OCI-LY7 (cell line): ENCODE data around the gene MLLT3. TPM values are rescaled to one million over a fixed set of nuclear protein-coding genes. Genes with fewer than 3 reads are reported as not detected.
A peak's percentile ranks its signal among the peaks of the same experiment; 100 is the strongest.

ENCODE experiments used
- BruUV-seq: library from RNA; stranded (reverse); fragments of 400-500 nt; replicated peaks from 2 replicates; lab custom pipeline; 2021; lab: Mats Ljungman, UMichigan
- CTCF ChIA-PET: fragments of 300-600 bp; sonication (Branson Sonifier 250); formaldehyde crosslinking; loops from one replicate; lab custom pipeline; 2022; ENCODE audit warnings: antibody characterized with exemption; ENCODE audit not compliant: unreplicated experiment; lab: Charles Lee
- POLR2A ChIA-PET: fragments of 300-600 bp; sonication (Branson Sonifier 250); formaldehyde crosslinking; loops from one replicate; lab custom pipeline; 2022; ENCODE audit warnings: antibody characterized with exemption; lab: Charles Lee
- DNase-seq: peaks from one replicate; pipeline ENCODE4 v3.0.0-alpha.2; 2015; ENCODE audit warnings: low spot score
- H2AFZ ChIP-seq: fragments of 200-600 bp; sonication (generic), shearing (Covaris generic); 2 replicates; pipeline ENCODE4 v1.6.1; 2014; ENCODE audit warnings: mild to moderate bottlenecking, antibody characterized with exemption, low read length, moderate library complexity
- H3K27ac ChIP-seq: fragments of 200-600 bp; sonication (generic); 2 replicates; pipeline ENCODE4 v1.5.1; 2014; ENCODE audit warnings: mixed run types, low read depth, mild to moderate bottlenecking, moderate library complexity, low read length, inconsistent platforms; ENCODE audit not compliant: poor library complexity, severe bottlenecking
- H3K36me3 ChIP-seq: fragments of 200-600 bp; sonication (generic); 2 replicates; pipeline ENCODE4 v1.6.1; 2014; ENCODE audit warnings: mild to moderate bottlenecking, antibody characterized with exemption, low read length, moderate library complexity, mixed read lengths; ENCODE audit not compliant: insufficient read depth
- H3K4me1 ChIP-seq: fragments of 200-600 bp; sonication (generic); 2 replicates; pipeline ENCODE4 v1.5.1; 2014; ENCODE audit warnings: mild to moderate bottlenecking, low read length; ENCODE audit not compliant: insufficient read depth, poor library complexity, severe bottlenecking
- H3K4me2 ChIP-seq: fragments of 200-600 bp; sonication (generic); 2 replicates; pipeline ENCODE4 v1.6.1; 2014; ENCODE audit warnings: mild to moderate bottlenecking, low read length
- H3K4me3 ChIP-seq: fragments of 200-600 bp; sonication (generic); 2 replicates; pipeline ENCODE4 v1.5.1; 2014; ENCODE audit warnings: mild to moderate bottlenecking, low read depth, low read length; ENCODE audit not compliant: poor library complexity, severe bottlenecking
- H3K79me2 ChIP-seq: fragments of 200-600 bp; sonication (generic); 2 replicates; pipeline ENCODE4 v1.6.1; 2016; ENCODE audit warnings: low read depth, mild to moderate bottlenecking, low read length, moderate library complexity, mixed read lengths; ENCODE audit not compliant: insufficient read depth
- H3K9me2 ChIP-seq: fragments of 200-600 bp; sonication (generic); 2 replicates; pipeline ENCODE4 v1.6.1; 2016; ENCODE audit warnings: mild to moderate bottlenecking, low read length, mixed read lengths; ENCODE audit not compliant: insufficient read depth
- H3K9me3 ChIP-seq: fragments of 200-600 bp; sonication (generic); 2 replicates; pipeline ENCODE4 v1.6.1; 2014; ENCODE audit warnings: mild to moderate bottlenecking, mixed run types, low read length, mixed read lengths
- H4K20me1 ChIP-seq: fragments of 200-600 bp; sonication (generic); 2 replicates; pipeline ENCODE4 v1.6.1; 2014; ENCODE audit warnings: mild to moderate bottlenecking, antibody characterized with exemption, low read length, moderate library complexity, mixed read lengths; ENCODE audit not compliant: insufficient read depth
- CTCF ChIP-seq: fragments of 200-600 bp; sonication (generic); conservative IDR thresholded peaks from 2 replicates; pipeline ENCODE4 v1.5.1; 2014; ENCODE audit warnings: mild to moderate bottlenecking, antibody characterized with exemption, low read length, moderate library complexity, mixed read lengths
- EZH2phosphoT487 ChIP-seq: fragments of 200-600 bp; sonication (generic); IDR thresholded peaks from 2 replicates; pipeline ENCODE4 v1.6.1; 2018; ENCODE audit warnings: low read depth, borderline replicate concordance, mild to moderate bottlenecking, mixed run types, antibody characterized with exemption, low read length, moderate library complexity, mixed read lengths
- intact Hi-C: fragments of 100-400 bp; cut with micrococcal nuclease; formaldehyde crosslinking; loops from one replicate; pipeline ENCODE4 v1.10.0; 2022; ENCODE audit not compliant: unreplicated experiment
- total RNA-seq, 2 experiments: library from RNA; depleted of rRNA in 1 of 2; stranded (reverse); fragments of >200 nt in 1 of 2; shearing (Covaris generic) in 1 of 2; gene quantifications; 2 replicates each; pipeline ENCODE4 v1.2.3, GENCODE V29; 2014 to 2022

MLLT3 gene
- total RNA-seq, 2 experiments from 2014 or later, result 7.1 to 9.9 TPM

GRCh38 chr9:20528253-20528652 lies 94.0 kb downstream of the MLLT3 start:
- Histone ChIP-seq H2AFZ (no peak overlapping the region), H4K20me1 (no peaks in the 10 kb centered on the region; the same call in 1 of the 2 replicates), H3K9me3 (no peaks in the 10 kb centered on the region), H3K79me2 (no peaks in the 10 kb centered on the region), H3K4me3 (no peak overlapping the region), H3K9me2 (no peaks in the 10 kb centered on the region), H3K36me3 (no peaks in the 10 kb centered on the region), H3K27ac (no peak overlapping the region), H3K4me1 (no peaks in the 10 kb centered on the region), H3K4me2 (no peak overlapping the region)
- intact Hi-C loops, result no loop called here
- no TSS peak for BruUV-seq
- no peak for DNase-seq
- no peak for TF ChIP-seq EZH2phosphoT487
- no peak for TF ChIP-seq CTCF
- POLR2A ChIA-PET, result no interaction called here
- CTCF ChIA-PET, result no interaction called here

GRCh38 chr9:20526500-20527319 lies 95.6 kb downstream of the MLLT3 start:
- TF ChIP-seq CTCF, result no peak
- no peak for DNase-seq
- intact Hi-C loops, result no loop called here

GRCh38 chr9:20524776-20525175 lies 97.5 kb downstream of the MLLT3 start:
- H3K4me3 ChIP-seq, result no peak overlapping the region
- POLR2A ChIA-PET, result interaction anchor here (0.6 kb wide), 1 partner anchor 1525 kb away, joined by 3 read pairs; no protein-coding TSS in a partner anchor
- intact Hi-C loops, result no loop called here
- H4K20me1 ChIP-seq, result no peaks in the 10 kb centered on the region; the same call in 1 of the 2 replicates
- no TSS peak for BruUV-seq
- H2AFZ ChIP-seq, result no peak overlapping the region
- H3K4me2 ChIP-seq, result no peak overlapping the region
- DNase-seq, result no peak
- no peaks in the 10 kb centered on the region for H3K9me3 ChIP-seq
- H3K27ac ChIP-seq, result no peak overlapping the region
- H3K9me2 ChIP-seq, result no peaks in the 10 kb centered on the region
- no peak for TF ChIP-seq EZH2phosphoT487
- peak; percentile 49 for TF ChIP-seq CTCF
- H3K4me1 ChIP-seq, result no peaks in the 10 kb centered on the region
- H3K36me3 ChIP-seq, result no peaks in the 10 kb centered on the region
- no peaks in the 10 kb centered on the region for H3K79me2 ChIP-seq
- CTCF ChIA-PET, result no interaction called here

More at GRCh38 chr9:20526500-20527319, 95.6 kb downstream of the MLLT3 start:
- Histone ChIP-seq H4K20me1 (no peaks in the 10 kb centered on the region; the same call in 1 of the 2 replicates), H3K9me3 (no peaks in the 10 kb centered on the region), H3K4me1 (no peaks in the 10 kb centered on the region), H3K79me2 (no peaks in the 10 kb centered on the region), H3K4me2 (no peak overlapping the region), H3K9me2 (no peaks in the 10 kb centered on the region), H3K36me3 (no peaks in the 10 kb centered on the region), H3K27ac (no peak overlapping the region), H3K4me3 (no peak overlapping the region), H2AFZ (no peak overlapping the region)
- POLR2A ChIA-PET, result interaction anchor here (1.0 kb wide), 1 partner anchor 123 kb away, joined by 3 read pairs; no protein-coding TSS in a partner anchor
- BruUV-seq, result no TSS peak
- CTCF ChIA-PET, result no interaction called here
